Measurements from ENCODE around the gene HOXB7.

- TF ChIP-seq TCF7L2 (IDR thresholded peaks at IDR 0.05; ENCODE audit: low read depth, low read length) (no peak), NFE2 (CRISPR knock-in tag; IDR thresholded peaks at IDR 0.05) (no peak), KLF16 (CRISPR knock-in tag; IDR thresholded peaks at IDR 0.05) (no peak), PAX8 (CRISPR knock-in tag; IDR thresholded peaks at IDR 0.05; ENCODE audit: borderline replicate concordance) (no peak), POLR2A (IDR thresholded peaks at IDR 0.05; ENCODE audit: insufficient read depth in 1 of 2, low read depth in 2 of 2, low read length in 2 of 2) (no peak), NR2C2 (CRISPR knock-in tag; IDR thresholded peaks at IDR 0.05; ENCODE audit: borderline replicate concordance) (no peak), CAMTA2 (CRISPR knock-in tag; IDR thresholded peaks at IDR 0.05; ENCODE audit: borderline replicate concordance) (no peak), ZBTB7A (CRISPR knock-in tag; IDR thresholded peaks at IDR 0.05) (no peak), TFDP2 (CRISPR knock-in tag; IDR thresholded peaks at IDR 0.05) (no peak), KIAA2018 (CRISPR knock-in tag; IDR thresholded peaks at IDR 0.05; ENCODE audit: borderline replicate concordance) (no peak), KDM1A (CRISPR knock-in tag; IDR thresholded peaks at IDR 0.05) (no peak)
Observed at GRCh38 chr17:48561884-48562810, 48.7 kb downstream of the HOXB7 start.

Data from HepG2 (cell line).